A549 treated with AZD2906 at 1 μM for 4 hours (cell line): ENCODE results near the gene USP44. TPM values are rescaled to one million over a fixed set of nuclear protein-coding genes. Genes with fewer than 3 reads are reported as not detected.

Experiments
- total RNA-seq: library from RNA; stranded (reverse); fragments of 200-300 nt; extraction: Qiagen RNA extraction; gene quantifications from 5 replicates; pipeline ENCODE4 v1.2.3, GENCODE V29; 2022

USP44 gene
- 0.08 to 0.17 TPM (median 0.13 TPM) in 5 replicates for total RNA-seq

DNA sequence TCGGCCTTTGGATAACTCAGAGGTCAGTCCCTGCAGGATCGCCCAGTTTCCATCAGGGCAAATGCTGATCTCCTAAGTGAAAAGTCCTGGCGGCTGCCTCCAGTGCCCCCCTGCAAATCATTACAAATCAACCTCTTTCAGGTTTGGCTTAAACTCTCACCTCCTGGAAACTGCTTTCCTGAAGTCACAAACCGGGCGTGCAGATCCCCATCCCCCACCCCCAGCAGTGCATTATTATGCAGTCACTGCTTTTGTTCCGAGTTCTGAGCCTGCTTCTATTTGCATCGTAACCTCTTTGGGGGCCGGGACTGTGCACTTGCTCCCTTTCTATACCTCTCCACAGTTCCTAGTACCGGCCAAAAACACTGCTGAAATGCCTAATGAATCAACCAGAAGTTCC, at the start of gene USP44:
TSS of gene USP44 (minus strand) at position 172 of the 400 bp plus-strand sequence. CDS start 17,220 bp downstream, outside the sequence.

DNA sequence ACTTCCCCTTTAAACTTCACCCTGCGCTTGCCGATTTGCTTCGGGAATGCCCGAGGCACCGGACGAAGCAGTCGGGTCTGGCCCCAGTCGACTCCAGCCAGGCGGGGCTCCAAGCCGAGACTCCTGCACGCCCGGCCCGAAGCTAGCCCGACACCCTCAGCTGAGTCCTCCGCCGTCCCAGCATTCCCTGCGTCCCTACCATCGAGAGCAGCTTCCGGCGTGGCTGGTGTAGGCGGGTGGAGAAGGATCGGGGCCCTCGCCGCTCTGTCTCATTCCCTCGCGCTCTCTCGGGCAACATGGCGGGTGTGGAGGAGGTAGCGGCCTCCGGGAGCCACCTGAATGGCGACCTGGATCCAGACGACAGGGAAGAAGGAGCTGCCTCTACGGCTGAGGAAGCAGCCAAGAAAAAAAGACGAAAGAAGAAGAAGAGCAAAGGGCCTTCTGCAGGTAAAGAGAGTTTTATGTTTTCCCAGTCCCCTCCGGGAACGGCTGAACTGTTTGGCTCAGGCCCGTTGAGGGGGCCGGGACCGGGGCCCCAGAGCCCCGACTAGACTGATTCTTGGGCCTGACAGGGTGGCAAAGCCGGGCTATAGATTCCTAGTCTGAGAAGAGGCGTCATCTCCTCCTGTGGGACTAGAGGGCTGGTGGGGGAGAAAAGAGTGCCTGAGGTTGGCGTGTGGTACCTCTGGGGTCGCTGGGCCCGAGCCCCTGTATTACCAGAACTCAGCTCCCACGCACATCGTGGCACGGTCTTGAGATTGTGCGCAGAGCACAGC, 77.2 kb downstream of the USP44 start, which contains the start of gene METAP2:
TSS of gene METAP2 (plus strand) at position 269 of the 776 bp plus-strand sequence. CDS start at position 297, 28 bp downstream.

Other genes with a start within 250 kb of the USP44 start
- gene METAP2, start 77.3 kb downstream of the USP44 start, total RNA-seq: 113 to 193 TPM (median 120 TPM) in 5 replicates
- gene NTN4, start 239.3 kb upstream of the USP44 start, total RNA-seq: 38.7 to 42.6 TPM (median 41.9 TPM) in 5 replicates